ENCODE data around the gene BCORL1. TPM values are rescaled to one million over a fixed set of nuclear protein-coding genes. Genes with fewer than 3 reads are reported as not detected.

The BCORL1 gene
- polyA plus RNA-seq, 1 donor from 2014 or later = 1.0 TPM

DNA sequence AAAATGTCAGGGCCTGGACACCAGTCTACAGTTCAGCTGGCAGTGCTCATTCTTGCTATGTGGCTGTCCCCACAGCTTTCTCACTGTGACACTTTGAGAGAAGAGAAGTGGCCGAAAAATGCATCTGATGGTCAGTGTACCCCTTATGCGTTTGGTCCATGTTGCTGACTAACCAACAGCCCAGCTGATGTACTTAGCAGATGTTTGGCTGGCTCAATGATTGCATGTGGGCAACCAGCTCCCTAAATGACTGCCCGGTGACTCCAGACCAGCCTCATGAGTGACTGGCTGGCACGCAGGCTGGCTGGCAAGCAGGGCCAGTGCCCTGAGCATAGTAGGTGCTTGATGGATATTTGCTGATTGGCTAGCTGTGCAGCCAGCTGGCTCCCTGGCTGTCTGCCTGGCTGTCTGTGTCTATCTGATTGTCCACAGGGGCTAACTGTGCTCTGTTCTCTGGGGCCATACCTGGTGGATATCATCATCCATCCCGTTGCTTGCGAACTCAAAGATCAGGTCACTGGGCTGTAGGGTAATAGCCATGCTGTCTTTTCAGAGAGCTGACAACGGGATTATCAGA lies 98.4 kb downstream of the BCORL1 start:
- Histone ChIP-seq H3F3A (ENCODE audit: insufficient read depth, low read length, poor library complexity, severe bottlenecking) (no peaks in the 10 kb centered on the region), H3K4me3 (ENCODE audit: low read length) (no peak overlapping the region), H3K27me3 (ENCODE audit: insufficient read depth, low read depth, low read length) (no peaks in the 10 kb centered on the region), H4K20me1 (ENCODE audit: insufficient read depth) (no peaks in the 10 kb centered on the region), H3K9ac (ENCODE audit: low read length) (no peak overlapping the region), H3K36me3 (ENCODE audit: insufficient read depth, low read length) (no peaks in the 10 kb centered on the region), H3K4me2 (ENCODE audit: low read length) (no peak overlapping the region), H3K9me3 (ENCODE audit: low read length) (no peaks in the 10 kb centered on the region), H3K27ac (ENCODE audit: low read length) (no peak overlapping the region), H3K9me2 (ENCODE audit: insufficient read depth, low read length) (no peaks in the 10 kb centered on the region), H3K79me2 (replicated peaks; ENCODE audit: insufficient read depth, low read length) (no peaks in the 10 kb centered on the region), H2AFZ (ENCODE audit: low read depth, low read length) (no peak overlapping the region)
- no peak for TF ChIP-seq RAD21 (conservative IDR thresholded peaks at IDR 0.05)
- no peak for TF ChIP-seq MXI1 (conservative IDR thresholded peaks at IDR 0.05; ENCODE audit: poor library complexity, severe bottlenecking)
- TF ChIP-seq SMC3 (conservative IDR thresholded peaks at IDR 0.05; ENCODE audit: poor library complexity) = no peak
- no peak for TF ChIP-seq EZH2 (IDR thresholded peaks at IDR 0.05; ENCODE audit: borderline replicate concordance, insufficient read depth, low read length, poor library complexity, severe bottlenecking)
- TF ChIP-seq TAF1 (IDR thresholded peaks at IDR 0.05; ENCODE audit: low read depth) = no peak
- TF ChIP-seq POLR2AphosphoS5 (IDR thresholded peaks at IDR 0.05) = no peak
- TF ChIP-seq EP300 (conservative IDR thresholded peaks at IDR 0.05; ENCODE audit: poor library complexity, severe bottlenecking) = no peak
- TF ChIP-seq, protein P1, sequence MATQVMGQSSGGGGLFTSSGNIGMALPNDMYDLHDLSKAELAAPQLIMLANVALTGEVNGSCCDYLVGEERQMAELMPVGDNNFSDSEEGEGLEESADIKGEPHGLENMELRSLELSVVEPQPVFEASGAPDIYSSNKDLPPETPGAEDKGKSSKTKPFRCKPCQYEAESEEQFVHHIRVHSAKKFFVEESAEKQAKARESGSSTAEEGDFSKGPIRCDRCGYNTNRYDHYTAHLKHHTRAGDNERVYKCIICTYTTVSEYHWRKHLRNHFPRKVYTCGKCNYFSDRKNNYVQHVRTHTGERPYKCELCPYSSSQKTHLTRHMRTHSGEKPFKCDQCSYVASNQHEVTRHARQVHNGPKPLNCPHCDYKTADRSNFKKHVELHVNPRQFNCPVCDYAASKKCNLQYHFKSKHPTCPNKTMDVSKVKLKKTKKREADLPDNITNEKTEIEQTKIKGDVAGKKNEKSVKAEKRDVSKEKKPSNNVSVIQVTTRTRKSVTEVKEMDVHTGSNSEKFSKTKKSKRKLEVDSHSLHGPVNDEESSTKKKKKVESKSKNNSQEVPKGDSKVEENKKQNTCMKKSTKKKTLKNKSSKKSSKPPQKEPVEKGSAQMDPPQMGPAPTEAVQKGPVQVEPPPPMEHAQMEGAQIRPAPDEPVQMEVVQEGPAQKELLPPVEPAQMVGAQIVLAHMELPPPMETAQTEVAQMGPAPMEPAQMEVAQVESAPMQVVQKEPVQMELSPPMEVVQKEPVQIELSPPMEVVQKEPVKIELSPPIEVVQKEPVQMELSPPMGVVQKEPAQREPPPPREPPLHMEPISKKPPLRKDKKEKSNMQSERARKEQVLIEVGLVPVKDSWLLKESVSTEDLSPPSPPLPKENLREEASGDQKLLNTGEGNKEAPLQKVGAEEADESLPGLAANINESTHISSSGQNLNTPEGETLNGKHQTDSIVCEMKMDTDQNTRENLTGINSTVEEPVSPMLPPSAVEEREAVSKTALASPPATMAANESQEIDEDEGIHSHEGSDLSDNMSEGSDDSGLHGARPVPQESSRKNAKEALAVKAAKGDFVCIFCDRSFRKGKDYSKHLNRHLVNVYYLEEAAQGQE (IDR thresholded peaks at IDR 0.05; ENCODE audit: borderline replicate concordance) = no peak
- TF ChIP-seq, protein P2, sequence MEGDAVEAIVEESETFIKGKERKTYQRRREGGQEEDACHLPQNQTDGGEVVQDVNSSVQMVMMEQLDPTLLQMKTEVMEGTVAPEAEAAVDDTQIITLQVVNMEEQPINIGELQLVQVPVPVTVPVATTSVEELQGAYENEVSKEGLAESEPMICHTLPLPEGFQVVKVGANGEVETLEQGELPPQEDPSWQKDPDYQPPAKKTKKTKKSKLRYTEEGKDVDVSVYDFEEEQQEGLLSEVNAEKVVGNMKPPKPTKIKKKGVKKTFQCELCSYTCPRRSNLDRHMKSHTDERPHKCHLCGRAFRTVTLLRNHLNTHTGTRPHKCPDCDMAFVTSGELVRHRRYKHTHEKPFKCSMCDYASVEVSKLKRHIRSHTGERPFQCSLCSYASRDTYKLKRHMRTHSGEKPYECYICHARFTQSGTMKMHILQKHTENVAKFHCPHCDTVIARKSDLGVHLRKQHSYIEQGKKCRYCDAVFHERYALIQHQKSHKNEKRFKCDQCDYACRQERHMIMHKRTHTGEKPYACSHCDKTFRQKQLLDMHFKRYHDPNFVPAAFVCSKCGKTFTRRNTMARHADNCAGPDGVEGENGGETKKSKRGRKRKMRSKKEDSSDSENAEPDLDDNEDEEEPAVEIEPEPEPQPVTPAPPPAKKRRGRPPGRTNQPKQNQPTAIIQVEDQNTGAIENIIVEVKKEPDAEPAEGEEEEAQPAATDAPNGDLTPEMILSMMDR (IDR thresholded peaks at IDR 0.05; ENCODE audit: poor library complexity, severe bottlenecking) = no peak

DNA sequence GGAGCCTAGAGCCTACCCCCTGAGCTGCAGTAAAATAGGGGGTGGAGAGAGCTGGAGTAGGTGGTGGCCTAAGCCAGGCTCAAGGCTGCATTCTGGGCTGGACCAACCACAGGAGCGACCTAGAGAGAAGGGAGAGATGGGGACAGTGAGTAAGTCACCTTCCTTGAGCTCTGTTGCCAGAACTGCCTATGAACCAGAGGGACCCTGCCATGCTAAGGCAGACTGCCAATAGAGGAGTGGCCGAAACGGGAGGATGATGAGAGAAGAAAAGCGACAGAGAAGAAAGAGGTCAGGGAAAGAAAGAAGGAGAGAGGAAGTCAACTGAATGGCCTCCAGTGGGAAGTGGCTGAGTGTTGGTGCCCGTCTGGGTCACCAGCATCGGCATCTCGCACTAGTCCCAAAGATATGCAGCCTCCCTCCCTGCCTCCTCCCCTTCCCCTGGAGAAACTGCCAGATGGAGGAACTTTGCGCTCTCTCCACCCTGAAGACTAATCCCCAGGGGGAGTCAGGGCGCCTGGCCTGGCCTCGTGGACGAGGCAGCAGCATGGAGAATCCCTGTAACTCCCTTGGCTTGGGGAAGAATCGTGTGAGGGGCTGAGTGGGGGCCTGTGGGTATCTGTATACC lies 99.1 kb downstream of the BCORL1 start:
- Histone ChIP-seq H2AFZ (ENCODE audit: low read depth, low read length) (no peak overlapping the region), H3K9me3 (ENCODE audit: low read length) (no peaks in the 10 kb centered on the region), H3K27ac (ENCODE audit: low read length) (no peak overlapping the region), H3K36me3 (ENCODE audit: insufficient read depth, low read length) (no peaks in the 10 kb centered on the region), H4K20me1 (ENCODE audit: insufficient read depth) (no peaks in the 10 kb centered on the region), H3K4me2 (ENCODE audit: low read length) (no peak overlapping the region), H3F3A (ENCODE audit: insufficient read depth, low read length, poor library complexity, severe bottlenecking) (no peaks in the 10 kb centered on the region), H3K4me3 (ENCODE audit: low read length) (no peak overlapping the region), H3K79me2 (replicated peaks; ENCODE audit: insufficient read depth, low read length) (no peaks in the 10 kb centered on the region), H3K9me2 (ENCODE audit: insufficient read depth, low read length) (no peaks in the 10 kb centered on the region), H3K27me3 (ENCODE audit: insufficient read depth, low read depth, low read length) (no peaks in the 10 kb centered on the region), H3K9ac (ENCODE audit: low read length) (no peak overlapping the region)
- TF ChIP-seq EZH2 (IDR thresholded peaks at IDR 0.05; ENCODE audit: borderline replicate concordance, insufficient read depth, low read length, poor library complexity, severe bottlenecking) (no peak), POLR2AphosphoS5 (IDR thresholded peaks at IDR 0.05) (no peak), MXI1 (conservative IDR thresholded peaks at IDR 0.05; ENCODE audit: poor library complexity, severe bottlenecking) (no peak), RAD21 (conservative IDR thresholded peaks at IDR 0.05) (no peak), TAF1 (IDR thresholded peaks at IDR 0.05; ENCODE audit: low read depth) (no peak), EP300 (conservative IDR thresholded peaks at IDR 0.05; ENCODE audit: poor library complexity, severe bottlenecking) (no peak)

Data from neural cell (in vitro differentiated cells).